NCI-H2196 treated with DMSO at 0.1 percent for 48 hours (cell line): ENCODE data around the gene TTC7B.

Source experiments
- DNase-seq: peaks from one replicate; lab custom pipeline; 2025; ENCODE audit not compliant: unreplicated experiment; lab: John Stamatoyannopoulos, UW

Gene TTC7B

GRCh38 chr14:90651271-90651804 lies 164.9 kb downstream of the TTC7B start:
- DNase-seq: no peak

GRCh38 chr14:90649557-90650135 lies 166.6 kb downstream of the TTC7B start:
- DNase-seq: no peak

GRCh38 chr14:90649083-90649482 lies 167.1 kb downstream of the TTC7B start:
- no peak for DNase-seq

GRCh38 chr14:90648421-90648820 lies 167.8 kb downstream of the TTC7B start:
- no peak for DNase-seq

GRCh38 chr14:90647473-90648005 lies 168.7 kb downstream of the TTC7B start:
- no peak for DNase-seq

GRCh38 chr14:90645842-90646443 lies 170.3 kb downstream of the TTC7B start:
- DNase-seq: no peak

GRCh38 chr14:90644882-90645281 lies 171.3 kb downstream of the TTC7B start:
- no peak for DNase-seq

- no peak for DNase-seq
Observed at GRCh38 chr14:90643982-90644670, 172.1 kb downstream of the TTC7B start.

- DNase-seq: no peak
Observed at GRCh38 chr14:90642244-90642717, 173.9 kb downstream of the TTC7B start.

GRCh38 chr14:90641615-90642243 lies 174.5 kb downstream of the TTC7B start:
- no peak for DNase-seq

GRCh38 chr14:90641168-90641567 lies 175.1 kb downstream of the TTC7B start:
- DNase-seq: no peak

- no peak for DNase-seq
Observed at GRCh38 chr14:90639641-90640040, 176.6 kb downstream of the TTC7B start.

GRCh38 chr14:90632871-90633270 lies 183.4 kb downstream of the TTC7B start:
- no peak for DNase-seq

- DNase-seq: no peak
Observed at GRCh38 chr14:90632451-90632850, 183.8 kb downstream of the TTC7B start.

GRCh38 chr14:90630171-90630806 lies 185.9 kb downstream of the TTC7B start:
- DNase-seq: no peak

- no peak for DNase-seq
Observed at GRCh38 chr14:90629471-90629870, 186.8 kb downstream of the TTC7B start.

GRCh38 chr14:90628825-90629224 lies 187.4 kb downstream of the TTC7B start:
- no peak for DNase-seq

- no peak for DNase-seq
Observed at GRCh38 chr14:90627478-90627877, 188.8 kb downstream of the TTC7B start.

GRCh38 chr14:90626550-90626949 lies 189.7 kb downstream of the TTC7B start:
- DNase-seq: no peak

- no peak for DNase-seq
Observed at GRCh38 chr14:90625445-90625844, 190.8 kb downstream of the TTC7B start.
